ENCODE measurements around the gene PFKFB3.

PFKFB3 gene

DNA sequence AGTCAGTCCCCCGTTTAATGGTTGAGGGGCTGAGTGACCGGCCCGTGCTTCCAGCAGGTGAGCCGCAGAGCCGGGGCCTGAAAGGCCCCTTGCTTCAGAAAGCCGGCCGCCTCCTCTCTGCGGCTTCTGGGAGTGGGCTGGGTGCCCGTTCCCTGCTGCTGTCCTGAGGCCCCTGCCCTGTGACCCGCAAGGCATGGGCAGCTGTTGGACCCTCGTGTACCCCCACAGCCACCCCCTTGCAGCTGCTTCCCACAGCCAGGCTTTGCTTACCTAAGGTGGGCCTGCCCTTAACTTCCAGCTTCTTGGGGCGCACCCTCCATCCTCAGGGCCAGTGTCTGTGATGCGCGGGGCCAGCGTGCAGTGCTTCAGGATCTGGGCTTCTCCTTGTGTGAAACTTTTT, 26.6 kb downstream of the PFKFB3 start:
- no peak for DNase-seq (ENCODE audit: low read depth)
- H3K4me3 ChIP-seq (ENCODE audit: control insufficient read depth, low read depth, low read length), result no peak overlapping the region
- TF ChIP-seq, protein P1, sequence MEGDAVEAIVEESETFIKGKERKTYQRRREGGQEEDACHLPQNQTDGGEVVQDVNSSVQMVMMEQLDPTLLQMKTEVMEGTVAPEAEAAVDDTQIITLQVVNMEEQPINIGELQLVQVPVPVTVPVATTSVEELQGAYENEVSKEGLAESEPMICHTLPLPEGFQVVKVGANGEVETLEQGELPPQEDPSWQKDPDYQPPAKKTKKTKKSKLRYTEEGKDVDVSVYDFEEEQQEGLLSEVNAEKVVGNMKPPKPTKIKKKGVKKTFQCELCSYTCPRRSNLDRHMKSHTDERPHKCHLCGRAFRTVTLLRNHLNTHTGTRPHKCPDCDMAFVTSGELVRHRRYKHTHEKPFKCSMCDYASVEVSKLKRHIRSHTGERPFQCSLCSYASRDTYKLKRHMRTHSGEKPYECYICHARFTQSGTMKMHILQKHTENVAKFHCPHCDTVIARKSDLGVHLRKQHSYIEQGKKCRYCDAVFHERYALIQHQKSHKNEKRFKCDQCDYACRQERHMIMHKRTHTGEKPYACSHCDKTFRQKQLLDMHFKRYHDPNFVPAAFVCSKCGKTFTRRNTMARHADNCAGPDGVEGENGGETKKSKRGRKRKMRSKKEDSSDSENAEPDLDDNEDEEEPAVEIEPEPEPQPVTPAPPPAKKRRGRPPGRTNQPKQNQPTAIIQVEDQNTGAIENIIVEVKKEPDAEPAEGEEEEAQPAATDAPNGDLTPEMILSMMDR (IDR thresholded peaks at IDR 0.05; ENCODE audit: control insufficient read depth, insufficient read depth, low read depth, low read length, missing control alignments), result no peak

DNA sequence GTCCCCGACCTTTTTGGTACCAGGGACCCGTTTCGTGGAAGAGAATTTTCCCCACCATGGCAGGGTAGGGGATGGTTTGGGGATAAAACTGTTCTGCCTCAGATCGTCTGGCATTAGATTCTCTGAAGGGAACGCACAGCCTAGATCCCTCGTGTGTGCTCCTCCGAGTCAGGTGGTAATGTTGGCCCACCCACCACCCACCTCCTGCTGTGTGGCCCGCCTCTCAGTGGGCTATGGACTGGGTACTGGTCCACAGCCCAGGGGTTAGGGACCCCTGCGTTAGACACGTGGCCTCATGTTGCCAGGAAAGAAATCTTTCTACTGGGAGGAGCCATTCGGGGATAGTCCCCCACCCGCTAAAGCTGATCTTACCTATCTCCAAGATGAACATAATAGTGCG, 27.0 kb downstream of the PFKFB3 start:
- no peak for DNase-seq (ENCODE audit: low read depth)
- TF ChIP-seq, protein P1 (IDR thresholded peaks at IDR 0.05; ENCODE audit: control insufficient read depth, insufficient read depth, low read depth, low read length, missing control alignments), result no peak
- H3K4me3 ChIP-seq (ENCODE audit: control insufficient read depth, low read depth, low read length), result no peak overlapping the region

DNA sequence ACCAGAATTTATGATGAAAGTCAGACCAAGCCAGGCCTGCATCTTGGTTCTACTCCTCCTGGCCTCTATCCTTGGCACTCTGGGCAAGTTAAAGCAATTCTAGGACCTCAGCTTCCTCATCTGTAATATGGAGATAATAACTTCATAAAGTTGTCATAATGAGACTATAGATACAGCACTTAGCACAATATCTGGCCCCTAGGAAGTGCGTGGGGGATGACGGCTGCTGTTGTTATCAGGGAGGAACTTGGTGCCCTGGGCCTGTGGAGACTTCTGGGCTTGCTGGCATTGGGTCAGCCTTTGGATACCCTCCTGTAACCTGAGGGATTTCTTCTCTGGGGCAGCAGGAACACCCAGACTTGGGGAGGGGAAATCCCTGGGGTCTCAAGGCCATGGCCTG, 27.6 kb downstream of the PFKFB3 start:
- H3K4me3 ChIP-seq (ENCODE audit: control insufficient read depth, low read depth, low read length), result no peak overlapping the region
- TF ChIP-seq, protein P1 (IDR thresholded peaks at IDR 0.05; ENCODE audit: control insufficient read depth, insufficient read depth, low read depth, low read length, missing control alignments), result no peak
- no peak for DNase-seq (ENCODE audit: low read depth)

DNA sequence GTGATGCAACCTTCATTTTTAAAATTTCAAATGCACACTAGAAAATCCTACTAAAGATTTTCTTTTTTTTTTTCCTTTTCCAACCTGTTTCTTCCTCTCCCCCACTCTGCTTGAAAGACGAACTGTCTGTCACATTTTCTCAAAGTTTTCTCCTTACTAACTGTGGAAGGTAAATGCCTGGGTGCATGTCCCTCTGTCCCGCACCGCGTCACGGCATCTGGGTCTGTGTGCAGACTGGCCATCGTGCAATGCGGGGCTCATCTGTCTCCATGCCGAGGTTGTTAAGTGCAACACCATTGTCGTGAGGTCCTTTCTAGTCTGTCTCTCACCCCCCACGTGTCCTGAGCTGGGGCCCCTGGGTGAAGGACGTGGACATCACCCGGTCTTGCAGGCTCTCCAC, 28.4 kb downstream of the PFKFB3 start:
- TF ChIP-seq, protein P1 (IDR thresholded peaks at IDR 0.05; ENCODE audit: control insufficient read depth, insufficient read depth, low read depth, low read length, missing control alignments), result no peak
- no peak overlapping the region for H3K4me3 ChIP-seq (ENCODE audit: control insufficient read depth, low read depth, low read length)
- DNase-seq (ENCODE audit: low read depth), result no peak

DNA sequence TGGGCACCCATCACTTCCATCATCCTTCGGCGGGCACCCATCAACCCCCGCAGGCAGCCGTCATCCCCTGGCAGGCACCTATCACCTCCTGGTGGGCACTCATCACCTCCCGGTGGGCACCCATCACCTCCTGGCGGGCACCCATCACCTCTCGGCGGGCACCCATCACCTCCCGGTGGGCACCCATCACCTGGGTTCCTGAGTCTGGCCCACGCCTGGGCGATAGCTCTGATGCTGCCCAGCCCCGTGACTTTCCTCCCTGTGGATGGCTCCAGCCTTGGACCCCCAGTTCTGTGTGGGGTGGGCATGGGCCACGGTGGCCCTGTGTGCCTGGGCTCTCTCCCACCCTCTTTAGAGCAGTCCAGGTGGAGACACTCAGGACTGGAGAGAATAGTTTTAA, 29.0 kb downstream of the PFKFB3 start:
- TF ChIP-seq, protein P1 (IDR thresholded peaks at IDR 0.05; ENCODE audit: control insufficient read depth, insufficient read depth, low read depth, low read length, missing control alignments), result no peak
- no peak for DNase-seq (ENCODE audit: low read depth)
- H3K4me3 ChIP-seq (ENCODE audit: control insufficient read depth, low read depth, low read length), result no peak overlapping the region

DNA sequence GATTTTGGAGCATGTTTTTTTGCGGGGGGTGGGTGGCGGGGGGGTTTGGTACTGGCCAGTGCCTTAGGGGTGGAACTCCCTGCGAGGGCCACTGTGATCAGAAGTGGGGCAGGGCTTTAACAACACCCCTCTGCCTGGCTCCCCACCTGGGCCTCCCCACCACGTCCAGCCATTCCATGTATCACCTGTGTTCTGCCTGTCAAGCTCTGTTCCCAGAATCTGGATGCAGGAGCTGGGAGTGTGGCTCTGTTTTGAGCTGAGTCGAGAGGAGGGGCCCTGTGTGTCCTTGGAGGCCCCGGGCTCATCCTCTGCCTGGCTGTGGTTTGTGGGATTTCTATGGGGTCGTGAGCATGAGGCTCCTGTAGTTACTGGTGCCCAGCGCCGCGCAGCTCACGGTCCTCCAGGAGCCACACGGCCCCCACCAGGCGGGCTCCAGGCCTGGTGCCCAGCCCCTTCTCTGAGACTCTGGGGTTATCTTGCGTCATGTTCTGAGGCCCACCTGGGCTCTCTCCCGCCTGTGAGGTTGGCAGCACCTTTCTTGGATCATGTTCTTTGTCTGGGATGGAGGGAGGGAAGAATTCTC, 29.6 kb downstream of the PFKFB3 start:
- TF ChIP-seq, protein P1 (IDR thresholded peaks at IDR 0.05; ENCODE audit: control insufficient read depth, insufficient read depth, low read depth, low read length, missing control alignments), result no peak
- H3K4me3 ChIP-seq (ENCODE audit: control insufficient read depth, low read depth, low read length), result no peak overlapping the region
- no peak for DNase-seq (ENCODE audit: low read depth)

All from AG09309 (cell line).